ENCODE results near the gene SPRR1A.

The SPRR1A gene

DNA sequence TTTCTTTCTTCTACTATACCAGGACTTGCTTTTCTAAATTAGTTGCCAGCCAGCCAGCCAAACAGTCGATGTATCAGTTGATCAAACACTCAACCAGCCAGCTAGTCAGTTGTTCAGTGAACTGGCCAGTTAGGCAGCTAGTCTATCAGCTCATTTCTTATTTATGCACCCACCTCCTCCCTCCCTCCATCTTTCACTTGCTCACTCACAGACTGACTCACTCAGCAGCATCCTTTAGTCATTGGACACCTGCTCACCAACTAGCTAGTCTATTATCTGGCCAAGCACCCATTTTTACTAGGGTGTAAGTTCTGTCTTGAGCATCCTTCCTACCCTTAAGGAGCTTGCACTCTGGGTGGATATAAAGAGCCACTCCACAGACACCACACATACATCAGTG is 19.3 kb upstream of the SPRR1A start:
- Mint-ChIP-seq H3K36me3 (no peaks in the 10 kb centered on the region), H3K4me3 (no peak overlapping the region), H3K27me3 (peaks cover 9% of the 10 kb centered on the region), H3K27ac (no peak overlapping the region), H3K9me3 (no peaks in the 10 kb centered on the region), H3K4me1 (no peaks in the 10 kb centered on the region)

DNA sequence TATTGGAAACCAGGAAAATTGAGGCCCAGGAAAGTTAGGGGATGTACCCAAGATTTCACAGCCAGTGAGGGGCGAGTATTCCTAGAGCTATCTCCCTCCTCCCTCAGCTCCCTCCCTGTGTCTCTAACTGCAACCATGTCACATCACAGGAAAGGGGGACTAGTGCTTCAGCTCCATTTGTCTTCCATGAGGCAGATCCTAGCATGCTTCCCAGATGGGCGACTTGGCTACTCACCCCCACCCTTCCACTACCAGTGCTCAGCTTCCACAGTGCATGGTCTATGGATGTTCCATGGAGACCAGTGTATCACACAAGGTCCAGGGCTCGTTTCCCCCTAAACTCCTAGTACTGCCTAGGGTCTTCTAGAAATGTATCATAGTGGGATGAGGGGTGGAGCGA is 18.0 kb upstream of the SPRR1A start:
- H3K4me3 Mint-ChIP-seq = no peak overlapping the region
- H3K27ac Mint-ChIP-seq = no peak overlapping the region
- no peaks in the 10 kb centered on the region for H3K4me1 Mint-ChIP-seq

DNA sequence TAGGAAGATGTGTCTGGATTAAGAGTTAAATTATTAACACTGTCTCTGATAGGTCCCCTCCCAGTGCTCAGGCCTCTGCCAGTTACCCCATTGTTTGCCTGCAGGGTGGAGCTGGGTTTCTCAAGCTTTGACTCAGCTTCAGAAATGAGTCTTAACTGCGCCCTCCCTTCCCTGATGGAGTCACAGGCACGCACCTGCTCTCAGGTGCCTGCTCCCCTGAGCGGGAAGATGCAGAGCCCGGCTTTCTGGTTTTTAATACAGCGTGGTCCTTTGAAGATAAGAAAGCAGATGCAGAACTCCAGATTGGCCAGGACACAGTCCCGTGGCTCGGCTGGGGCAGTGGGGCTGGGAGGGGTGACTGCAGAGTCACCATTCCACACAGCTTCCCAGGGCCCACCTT is 16.7 kb upstream of the SPRR1A start:
- no peak overlapping the region for H3K27ac Mint-ChIP-seq
- H3K9me3 Mint-ChIP-seq = no peaks in the 10 kb centered on the region
- no peaks in the 10 kb centered on the region for H3K4me1 Mint-ChIP-seq
- no peak overlapping the region for H3K4me3 Mint-ChIP-seq
- no peaks in the 10 kb centered on the region for H3K36me3 Mint-ChIP-seq
- peaks cover 11% of the 10 kb centered on the region for H3K27me3 Mint-ChIP-seq

More for the DNA sequence above, 18.0 kb upstream of the SPRR1A start:
- peaks cover 10% of the 10 kb centered on the region for H3K27me3 Mint-ChIP-seq
- H3K9me3 Mint-ChIP-seq = no peaks in the 10 kb centered on the region
- no peaks in the 10 kb centered on the region for H3K36me3 Mint-ChIP-seq

DNA sequence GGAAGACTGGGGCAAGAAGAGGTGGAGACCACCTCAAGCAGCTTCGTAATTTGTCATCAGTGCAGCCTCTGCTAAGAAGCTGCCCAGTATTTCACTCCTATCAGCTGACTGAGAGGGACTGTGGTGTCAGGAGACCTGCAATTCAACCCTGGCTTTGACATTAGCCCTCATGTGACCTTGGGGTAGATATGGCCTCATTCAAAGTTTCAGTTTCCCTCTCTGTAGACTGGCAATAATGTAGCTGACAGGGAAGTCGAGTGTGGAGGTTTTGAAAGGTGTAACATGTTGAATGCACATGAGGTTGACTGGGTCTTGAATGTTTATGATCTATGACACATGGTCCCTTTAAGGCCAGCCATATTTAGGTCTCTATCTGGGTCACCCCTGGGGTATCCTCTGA is 15.6 kb upstream of the SPRR1A start:
- Mint-ChIP-seq H3K9me3 (no peaks in the 10 kb centered on the region), H3K27me3 (peaks cover 14% of the 10 kb centered on the region), H3K4me1 (no peaks in the 10 kb centered on the region), H3K36me3 (no peaks in the 10 kb centered on the region), H3K4me3 (no peak overlapping the region), H3K27ac (no peak overlapping the region)

DNA sequence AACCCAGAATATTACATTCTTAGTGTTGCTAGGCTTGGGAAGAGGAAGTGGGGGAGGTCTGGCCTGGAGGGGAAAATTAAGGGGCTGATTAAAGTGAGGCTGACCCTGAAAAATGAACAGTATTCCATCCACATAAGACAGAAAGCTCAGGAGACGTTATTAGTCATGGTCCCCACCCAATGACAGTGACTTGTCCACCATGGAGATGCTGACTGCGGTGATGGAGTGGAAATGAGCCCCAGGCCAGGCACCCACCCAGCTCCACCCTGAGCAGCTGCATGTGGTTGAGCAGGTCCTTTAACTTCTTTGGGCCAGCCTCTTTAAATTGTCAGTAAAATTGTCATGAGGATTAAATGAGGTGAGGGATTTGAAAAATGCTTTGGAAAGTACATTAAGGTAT is 14.8 kb upstream of the SPRR1A start:
- Mint-ChIP-seq H3K27ac (no peak overlapping the region), H3K36me3 (no peaks in the 10 kb centered on the region), H3K27me3 (peaks cover 15% of the 10 kb centered on the region), H3K4me3 (no peak overlapping the region), H3K9me3 (no peaks in the 10 kb centered on the region), H3K4me1 (no peaks in the 10 kb centered on the region)

DNA sequence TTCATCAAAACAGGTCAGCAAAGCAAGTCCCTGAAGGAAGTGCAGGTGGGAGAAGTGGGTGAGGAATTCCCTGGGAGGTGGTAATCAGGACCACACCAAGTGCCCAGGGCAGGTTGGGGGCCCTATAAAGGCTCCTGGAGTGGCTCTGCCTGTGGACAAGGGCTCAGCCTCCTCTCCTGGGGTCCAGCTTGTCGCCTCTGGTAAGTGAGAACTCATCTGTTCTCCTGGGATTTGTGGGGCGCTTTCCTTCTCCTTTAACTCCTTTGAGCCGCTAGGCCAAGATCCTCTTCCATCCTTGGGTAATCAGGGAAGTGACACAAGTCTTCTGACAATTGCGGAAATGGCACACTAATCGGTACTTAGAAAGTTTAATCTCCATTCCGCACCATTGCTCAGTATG is 13.4 kb upstream of the SPRR1A start, which contains the start of gene SPRR4:
TSS of gene SPRR4 (plus strand) at position 154 of the 400 bp plus-strand sequence. CDS start 1,243 bp downstream, outside the sequence.
- H3K36me3 Mint-ChIP-seq = no peaks in the 10 kb centered on the region
- no peak within 1 kb of the TSS for H3K27ac Mint-ChIP-seq
- no peaks in the 10 kb centered on the region for H3K9me3 Mint-ChIP-seq
- no peak within 1 kb of the TSS for H3K4me3 Mint-ChIP-seq
- H3K4me1 Mint-ChIP-seq = no peaks in the 10 kb centered on the region
- H3K27me3 Mint-ChIP-seq = peaks cover 18% of the 10 kb centered on the region

DNA sequence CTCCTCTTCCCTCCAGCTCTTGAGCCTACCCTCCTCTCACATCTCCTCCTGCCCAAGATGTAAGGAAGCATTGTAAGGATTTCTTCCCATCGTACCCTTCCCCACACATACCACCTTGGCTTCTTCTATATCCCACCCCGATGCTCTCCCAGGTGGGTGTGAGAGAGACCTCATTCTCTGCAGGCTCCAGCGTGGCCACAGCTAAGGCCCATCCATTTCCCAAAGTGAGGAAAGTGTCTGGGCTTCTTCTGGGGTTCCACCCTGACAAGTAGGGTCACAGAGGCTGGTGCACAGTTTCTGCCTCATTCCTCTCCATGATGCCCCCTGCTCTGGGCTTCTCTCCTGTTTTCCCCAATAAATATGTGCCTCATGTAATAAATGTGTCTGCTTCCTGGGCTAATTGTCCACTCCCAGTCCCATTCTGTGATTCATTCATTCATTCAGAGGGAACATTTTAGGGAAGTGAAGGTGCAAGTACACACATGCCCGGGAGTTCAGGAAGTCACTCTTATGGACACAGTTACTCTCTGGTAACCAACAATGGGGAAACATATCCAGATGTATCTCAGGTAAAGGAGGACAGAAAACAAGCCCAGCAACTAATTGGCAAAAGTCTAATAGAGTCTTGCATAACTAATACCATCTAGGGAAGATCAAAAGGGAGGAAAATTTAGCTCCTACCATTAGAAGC is 11.5 kb upstream of the SPRR1A start:
- Mint-ChIP-seq H3K36me3 (no peaks in the 10 kb centered on the region), H3K4me1 (no peaks in the 10 kb centered on the region), H3K27ac (no peak overlapping the region), H3K9me3 (no peaks in the 10 kb centered on the region), H3K4me3 (no peak overlapping the region), H3K27me3 (peaks cover 16% of the 10 kb centered on the region)

DNA sequence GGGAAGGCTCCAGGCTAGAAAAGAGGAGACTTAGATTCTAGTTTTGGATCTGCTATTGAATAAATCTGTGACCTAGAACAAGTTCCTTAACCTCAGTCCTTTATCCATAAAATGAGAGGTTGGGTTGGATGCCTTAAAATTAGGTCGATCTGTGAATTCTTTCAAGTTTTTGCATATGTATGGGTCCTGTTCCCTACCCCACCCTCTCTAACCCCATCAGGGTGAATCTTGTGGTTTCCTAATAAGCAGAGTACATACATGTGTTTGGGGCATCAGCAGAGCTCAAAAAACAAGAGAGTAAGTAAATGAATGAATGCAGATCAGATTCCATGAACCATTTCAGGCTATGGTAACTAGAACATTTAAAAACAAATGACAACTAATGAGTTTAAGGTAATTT is 7.2 kb upstream of the SPRR1A start:
- Mint-ChIP-seq H3K27me3 (peaks cover 17% of the 10 kb centered on the region), H3K4me1 (no peaks in the 10 kb centered on the region), H3K36me3 (no peaks in the 10 kb centered on the region), H3K4me3 (no peak overlapping the region), H3K9me3 (no peaks in the 10 kb centered on the region), H3K27ac (no peak overlapping the region)

DNA sequence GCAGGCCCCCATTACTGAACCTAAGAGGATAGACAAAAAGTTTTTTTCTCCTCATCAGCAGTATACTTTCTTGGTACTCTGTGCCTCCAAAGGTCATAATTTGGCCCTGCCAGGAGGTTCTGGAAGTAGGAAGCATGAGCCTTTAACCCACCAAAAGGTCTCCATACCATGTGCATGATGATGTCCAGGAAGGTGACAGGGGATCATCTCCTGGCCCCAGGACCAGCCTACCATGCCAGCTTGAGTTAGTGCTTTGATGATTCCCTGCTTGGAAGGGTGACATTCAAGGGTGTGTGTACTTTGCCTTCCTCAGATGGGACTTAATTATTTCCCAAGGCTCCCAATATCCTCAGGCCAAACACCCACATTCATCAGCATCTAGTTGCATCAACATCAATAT is 6.3 kb upstream of the SPRR1A start:
- Mint-ChIP-seq H3K9me3 (no peaks in the 10 kb centered on the region), H3K36me3 (no peaks in the 10 kb centered on the region), H3K4me1 (no peaks in the 10 kb centered on the region), H3K4me3 (no peak overlapping the region), H3K27ac (no peak overlapping the region), H3K27me3 (peaks cover 14% of the 10 kb centered on the region)

DNA sequence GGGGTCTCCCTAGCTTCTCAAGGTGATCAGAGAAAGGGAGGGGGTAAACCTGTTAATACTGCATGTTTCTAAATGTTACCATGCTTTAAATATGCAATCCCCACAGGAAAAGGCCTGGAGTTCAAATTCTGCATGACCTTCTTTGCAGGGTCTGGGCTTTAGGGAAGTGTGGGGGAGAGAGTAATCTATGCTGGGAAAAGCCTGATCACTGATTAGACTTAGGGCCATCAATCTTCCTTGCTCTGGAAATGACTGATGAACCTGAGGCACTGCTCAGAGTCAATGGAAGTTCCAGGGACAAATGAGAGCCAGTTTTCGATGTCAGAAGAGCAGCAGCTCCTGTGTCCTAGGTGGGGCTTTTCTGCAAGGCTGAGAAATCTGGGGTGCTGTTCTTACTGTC is 3.2 kb upstream of the SPRR1A start:
- Mint-ChIP-seq H3K27me3 (peaks cover 19% of the 10 kb centered on the region), H3K9me3 (no peaks in the 10 kb centered on the region), H3K27ac (no peak overlapping the region), H3K4me3 (no peak overlapping the region), H3K4me1 (no peaks in the 10 kb centered on the region), H3K36me3 (no peaks in the 10 kb centered on the region)

DNA sequence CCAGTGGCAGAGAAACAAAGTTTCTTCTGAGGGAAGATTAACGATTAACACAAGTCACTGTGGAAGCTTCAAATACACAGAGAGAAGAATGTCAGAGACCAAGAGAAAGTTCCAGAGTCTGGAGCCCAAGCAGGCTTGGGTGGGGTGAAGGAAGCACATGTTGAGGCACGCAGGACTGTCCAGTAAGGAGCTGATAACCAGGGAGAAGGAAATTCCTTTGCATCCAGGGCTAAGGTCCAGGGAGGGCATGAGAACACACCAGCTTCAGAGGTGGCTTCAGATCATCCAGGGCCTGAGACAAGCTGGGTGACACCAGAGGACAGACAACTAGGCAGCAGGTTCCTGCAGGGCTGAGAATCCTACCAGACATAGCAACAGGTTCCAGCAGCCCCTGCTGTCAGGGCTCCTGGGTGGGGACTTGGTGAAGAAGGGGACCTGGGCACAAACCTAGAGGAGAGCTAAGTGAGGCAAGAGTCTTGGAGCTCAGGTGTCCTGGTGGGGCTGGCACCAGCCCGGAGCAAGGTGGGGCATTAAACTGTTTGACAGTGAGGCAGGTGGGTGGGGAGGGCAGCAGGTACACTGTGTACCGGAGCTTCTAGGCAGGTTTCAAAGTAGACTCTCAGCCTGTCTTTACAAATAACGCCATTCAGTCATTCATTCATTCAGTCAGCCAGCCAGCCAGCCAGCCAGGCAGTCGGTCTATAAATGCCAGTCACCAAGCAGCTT is 2.6 kb upstream of the SPRR1A start:
- Mint-ChIP-seq H3K27ac (no peak overlapping the region), H3K4me1 (no peaks in the 10 kb centered on the region), H3K4me3 (no peak overlapping the region), H3K36me3 (no peaks in the 10 kb centered on the region), H3K27me3 (peaks cover 23% of the 10 kb centered on the region), H3K9me3 (no peaks in the 10 kb centered on the region)

DNA sequence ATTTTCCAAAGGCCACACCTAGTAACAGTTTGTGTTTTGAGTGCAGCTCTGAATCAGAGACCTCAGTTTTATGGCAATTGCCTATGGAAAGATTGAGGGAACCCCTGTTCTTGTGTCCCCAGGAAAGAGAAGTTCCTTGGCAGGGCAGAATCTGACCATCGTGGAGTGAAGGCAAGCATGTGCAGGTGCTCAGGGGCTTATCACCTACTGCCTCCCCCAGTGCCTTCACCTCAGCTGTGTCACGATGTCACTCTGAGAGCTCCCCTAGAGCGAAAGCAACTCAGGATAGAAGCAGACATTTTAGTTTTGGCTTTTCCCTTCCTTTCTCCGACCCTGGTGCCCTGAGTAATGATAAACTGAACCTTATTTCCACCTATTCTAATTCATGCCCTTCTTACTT is 1.8 kb upstream of the SPRR1A start:
- Mint-ChIP-seq H3K9me3 (no peaks in the 10 kb centered on the region), H3K27me3 (peaks cover 25% of the 10 kb centered on the region), H3K27ac (no peak overlapping the region), H3K4me1 (no peaks in the 10 kb centered on the region), H3K36me3 (no peaks in the 10 kb centered on the region), H3K4me3 (no peak overlapping the region)

DNA sequence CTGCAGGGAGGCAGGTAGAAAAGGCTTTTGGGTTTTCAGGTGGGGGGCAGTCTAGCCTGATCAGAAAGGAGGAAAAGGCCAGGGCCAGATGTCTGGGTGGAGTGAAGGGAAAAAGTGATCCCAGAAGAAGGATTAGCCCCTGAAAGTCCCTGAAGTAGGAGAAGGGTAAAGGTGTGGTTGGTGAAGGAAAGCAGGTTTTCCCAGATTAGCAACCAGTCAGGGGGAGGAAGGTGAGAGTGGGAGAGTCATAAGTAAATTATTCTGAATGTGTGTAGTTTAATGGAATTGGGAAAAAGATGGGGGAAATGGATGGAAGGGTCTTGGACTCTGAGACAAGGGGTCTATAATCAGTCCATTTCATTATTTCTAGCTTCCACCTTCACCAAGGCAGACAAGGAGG is 647 bp upstream of the SPRR1A start:
- Mint-ChIP-seq H3K9me3 (no peaks in the 10 kb centered on the region), H3K4me3 (no peak overlapping the region), H3K36me3 (no peaks in the 10 kb centered on the region), H3K27ac (no peak overlapping the region), H3K27me3 (peaks cover 26% of the 10 kb centered on the region), H3K4me1 (no peaks in the 10 kb centered on the region)

DNA sequence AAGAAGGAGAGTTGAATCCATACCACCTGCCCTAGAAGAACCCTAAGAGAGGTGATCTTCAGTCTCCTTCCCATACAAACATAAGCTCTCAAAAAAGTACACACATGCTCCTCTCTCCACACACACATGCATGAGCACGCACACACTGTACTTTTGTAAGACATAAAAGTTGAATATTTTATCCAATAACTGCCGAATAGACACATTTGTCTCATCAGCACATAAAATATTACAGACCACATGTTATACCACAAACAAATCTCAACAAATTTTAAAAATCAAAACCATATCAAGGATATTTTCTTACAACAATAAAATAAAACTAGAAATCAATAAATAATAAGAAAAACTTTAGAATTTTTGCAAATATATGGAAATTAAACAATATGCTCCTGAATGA is 2.7 kb downstream of the SPRR1A start:
- H3K27me3 Mint-ChIP-seq = peaks cover 23% of the 10 kb centered on the region
- no peaks in the 10 kb centered on the region for H3K9me3 Mint-ChIP-seq

DNA sequence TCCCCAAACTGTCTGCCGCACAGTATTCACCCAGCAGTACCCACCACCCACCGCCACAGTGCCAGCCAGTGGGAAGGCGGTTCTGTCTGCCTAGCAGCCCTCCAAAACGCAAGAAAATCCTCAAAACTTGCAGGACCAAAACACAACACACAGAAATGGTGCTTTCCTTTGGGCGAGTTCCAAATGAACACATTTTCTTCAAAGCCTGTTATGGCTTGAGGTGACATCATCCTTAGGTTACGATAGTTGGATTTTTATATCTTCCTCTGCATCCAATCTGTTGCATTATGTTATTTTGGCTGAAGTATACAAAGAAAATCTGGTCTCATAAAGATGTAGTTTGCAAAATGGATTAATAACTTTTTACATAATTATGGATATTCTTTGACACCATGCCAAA is 9.3 kb downstream of the SPRR1A start:
- no peak overlapping the region for H3K27ac Mint-ChIP-seq
- no peaks in the 10 kb centered on the region for H3K4me1 Mint-ChIP-seq
- H3K36me3 Mint-ChIP-seq = no peaks in the 10 kb centered on the region
- H3K27me3 Mint-ChIP-seq = peaks cover 7% of the 10 kb centered on the region
- no peaks in the 10 kb centered on the region for H3K9me3 Mint-ChIP-seq
- H3K4me3 Mint-ChIP-seq = no peak overlapping the region

More for the DNA sequence above, 2.7 kb downstream of the SPRR1A start:
- H3K27ac Mint-ChIP-seq = no peak overlapping the region
- no peaks in the 10 kb centered on the region for H3K36me3 Mint-ChIP-seq
- H3K4me3 Mint-ChIP-seq = no peak overlapping the region
- no peaks in the 10 kb centered on the region for H3K4me1 Mint-ChIP-seq

DNA sequence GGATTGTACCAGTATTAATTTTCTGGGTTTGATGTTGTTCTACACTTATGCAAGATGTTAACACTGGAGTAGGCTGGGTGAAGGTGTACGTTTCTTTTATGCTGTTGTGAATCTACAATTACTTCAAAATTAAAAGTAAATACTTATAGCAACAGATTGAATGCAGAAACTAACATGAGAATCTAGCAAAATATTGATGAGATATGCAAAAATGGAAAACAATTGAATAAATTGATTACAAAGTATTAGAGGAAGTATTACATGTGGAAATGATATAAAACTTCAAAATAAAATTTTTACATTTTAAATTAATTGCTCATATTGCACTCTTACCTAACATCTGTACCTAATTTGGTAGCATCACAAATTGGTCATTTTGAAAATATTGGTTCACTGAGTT is 12.0 kb downstream of the SPRR1A start:
- Mint-ChIP-seq H3K4me3 (no peak overlapping the region), H3K4me1 (no peaks in the 10 kb centered on the region), H3K27ac (no peak overlapping the region), H3K27me3 (peaks cover 11% of the 10 kb centered on the region), H3K9me3 (no peaks in the 10 kb centered on the region), H3K36me3 (no peaks in the 10 kb centered on the region)

Data from activated naive CD4-positive, alpha-beta T cell treated with anti-CD3 and anti-CD28 coated beads, Interleukin-2, amount 50 U/mL, for 24 hours (primary cell).